Stimulated activated CD8-positive, alpha-beta memory T cell treated with anti-CD3 and anti-CD28 coated beads, Interleukin-2, amount 100 ng/mL, for 1 hour (primary cell): ENCODE results near the gene PHACTR2.
"Not testable (repeated sequence)": the region's sequence is repeated elsewhere in the genome, so short reads cannot be mapped to it uniquely, and the experiment has no call there.

ENCODE experiments used
- DNase-seq, 2 donors: peaks; one replicate each; pipeline ENCODE4 v3.0.0-alpha.2; 2020; ENCODE audit warnings: low read depth in 2 of 2

The PHACTR2 gene

DNA sequence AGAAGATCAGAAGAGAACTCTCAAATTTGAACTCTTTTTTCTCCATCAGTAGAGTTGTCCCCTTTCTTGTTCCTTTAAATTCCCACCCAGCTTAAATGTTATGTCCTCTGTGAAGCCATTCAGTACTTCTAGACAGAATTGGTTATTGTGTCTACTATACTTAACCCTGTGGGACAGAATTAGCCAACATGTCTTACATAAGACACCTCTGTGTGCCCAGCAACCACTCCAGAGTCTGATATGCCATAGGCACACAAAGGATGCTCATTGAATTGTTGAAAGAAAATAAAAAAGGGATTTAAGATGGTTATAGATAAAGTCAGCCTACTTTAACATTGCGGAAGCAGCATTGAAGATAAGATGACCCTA is 88.4 kb downstream of the PHACTR2 start:
- DNase-seq, result no peak

DNA sequence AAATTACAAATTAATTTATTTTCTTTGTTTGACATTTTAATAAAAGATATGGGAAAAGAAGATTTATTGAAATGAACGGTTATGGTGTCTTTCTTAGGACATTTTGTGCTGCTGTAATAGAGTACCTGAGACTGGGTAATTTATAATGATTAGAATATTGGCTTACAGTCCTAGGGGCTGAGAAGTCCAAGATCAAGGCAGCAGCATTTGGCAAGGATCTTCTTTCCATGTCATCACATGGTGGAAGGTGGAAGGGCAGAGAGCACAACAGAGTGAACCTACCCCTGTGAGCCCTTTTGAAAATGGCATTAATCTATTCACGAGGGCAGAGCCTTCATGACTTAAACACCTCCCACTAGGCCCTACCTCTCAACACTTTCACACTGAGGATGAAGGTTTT is 89.7 kb downstream of the PHACTR2 start:
- DNase-seq, result no peak

DNA sequence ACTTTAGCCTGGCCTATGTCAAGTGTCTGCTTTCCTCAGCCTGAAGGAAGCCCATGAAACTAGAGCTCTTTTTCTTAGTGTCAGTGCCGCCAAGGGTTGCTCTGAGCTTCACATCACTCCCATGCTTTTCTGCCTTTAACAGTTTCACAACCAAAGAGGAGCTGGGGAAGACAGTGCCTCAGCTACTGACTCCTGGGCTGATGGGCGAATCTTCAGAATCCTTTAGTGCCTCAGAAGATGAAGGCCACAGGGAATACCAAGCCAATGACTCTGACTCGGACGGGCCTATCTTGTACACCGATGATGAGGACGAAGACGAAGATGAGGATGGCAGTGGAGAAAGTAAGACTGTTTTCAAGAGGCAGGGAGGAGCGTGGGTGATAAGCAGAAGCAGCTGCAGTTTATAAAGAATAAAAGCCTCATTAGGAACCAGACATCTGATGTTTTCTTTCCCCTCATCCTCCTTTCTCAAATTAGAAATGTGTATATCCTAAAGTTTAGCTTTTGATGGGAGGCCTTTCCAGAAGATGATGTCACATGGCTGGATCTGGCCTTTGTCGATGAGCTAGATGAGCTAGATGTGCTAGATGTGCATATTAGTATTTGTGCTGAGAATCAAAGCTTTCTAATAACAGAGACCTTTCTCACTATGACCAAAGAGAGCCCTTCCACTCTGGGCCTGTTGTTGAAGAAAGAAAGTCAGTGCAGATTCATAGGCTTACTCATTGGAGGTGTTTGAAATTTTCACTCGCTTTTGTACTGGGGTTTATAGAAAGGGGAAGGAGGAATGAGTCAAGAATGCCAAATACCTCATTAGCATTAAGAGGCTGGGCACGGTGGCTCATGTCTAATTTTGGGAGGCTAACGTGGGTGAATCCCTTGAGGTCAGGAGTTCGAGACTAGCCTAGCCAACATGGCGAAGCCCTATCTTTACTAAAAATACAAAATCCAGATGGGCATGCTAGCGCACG is 94.6 kb downstream of the PHACTR2 start:
- no peak for DNase-seq

DNA sequence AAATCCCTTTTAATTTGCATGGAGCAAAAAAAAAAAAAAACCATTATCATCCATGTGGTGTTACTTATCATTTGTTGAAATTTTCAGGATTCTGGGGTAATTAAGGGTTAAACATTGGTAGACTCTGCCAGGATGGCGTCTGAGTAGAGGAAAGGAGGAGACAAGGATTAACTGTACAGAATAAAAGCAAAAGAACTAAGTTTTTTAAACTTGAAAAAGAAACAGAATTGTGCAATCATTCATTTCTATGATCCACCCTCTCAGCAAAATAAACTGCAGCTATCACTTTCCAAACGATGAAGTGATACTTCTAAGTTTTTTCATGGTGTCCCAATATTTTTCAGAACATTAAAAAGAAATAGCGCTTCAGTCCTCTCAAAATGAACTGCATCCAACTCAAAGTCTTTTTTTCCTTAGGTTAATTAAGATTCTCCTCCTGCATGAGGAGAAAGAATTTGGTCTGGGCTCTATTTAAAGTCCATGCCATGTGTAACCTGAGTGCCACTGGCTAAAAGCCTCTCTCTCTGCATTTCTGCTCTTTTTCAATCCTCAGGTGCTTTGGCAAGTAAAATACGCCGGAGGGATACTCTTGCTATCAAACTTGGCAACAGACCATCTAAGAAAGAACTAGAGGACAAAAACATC is 95.9 kb downstream of the PHACTR2 start:
- DNase-seq, result no peak

DNA sequence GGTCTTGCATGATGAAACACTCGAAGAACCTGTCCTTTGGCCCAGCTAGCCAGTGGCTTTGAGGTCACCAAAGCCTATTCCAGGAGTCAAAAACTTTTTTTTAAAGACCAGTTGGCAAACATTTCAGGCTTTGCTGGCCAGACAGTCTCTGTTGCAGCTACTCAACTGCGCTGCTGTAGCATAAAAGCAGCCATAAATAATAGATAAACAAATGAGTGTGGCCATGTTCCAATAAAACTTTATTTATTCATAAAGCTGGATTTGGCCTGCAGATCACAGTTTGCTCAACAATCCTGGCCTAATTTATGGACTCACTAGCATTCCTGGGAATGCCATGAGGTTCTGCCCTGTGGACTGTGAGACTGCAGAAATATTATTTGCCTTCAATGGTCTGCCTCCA is 96.6 kb downstream of the PHACTR2 start:
- no peak for DNase-seq

DNA sequence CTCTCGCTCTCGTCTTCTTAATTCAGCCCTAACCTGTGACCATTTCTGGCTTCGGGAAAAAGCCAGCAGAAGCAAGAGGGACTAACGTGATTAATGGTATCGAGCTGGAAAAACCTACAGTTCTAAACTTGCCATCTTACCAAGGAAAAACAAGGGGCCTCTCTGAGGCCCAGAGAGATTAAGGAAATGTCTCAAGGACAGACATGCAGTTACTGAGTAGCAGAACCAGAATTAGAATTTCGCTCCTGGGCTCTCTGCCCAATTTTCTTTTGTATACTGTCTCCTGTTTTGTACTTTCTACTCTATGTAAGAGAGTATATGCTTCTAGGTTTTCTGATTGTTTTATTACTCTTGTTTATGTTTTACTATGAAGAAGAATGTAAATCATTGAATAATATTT is 97.6 kb downstream of the PHACTR2 start:
- DNase-seq, result no peak

DNA sequence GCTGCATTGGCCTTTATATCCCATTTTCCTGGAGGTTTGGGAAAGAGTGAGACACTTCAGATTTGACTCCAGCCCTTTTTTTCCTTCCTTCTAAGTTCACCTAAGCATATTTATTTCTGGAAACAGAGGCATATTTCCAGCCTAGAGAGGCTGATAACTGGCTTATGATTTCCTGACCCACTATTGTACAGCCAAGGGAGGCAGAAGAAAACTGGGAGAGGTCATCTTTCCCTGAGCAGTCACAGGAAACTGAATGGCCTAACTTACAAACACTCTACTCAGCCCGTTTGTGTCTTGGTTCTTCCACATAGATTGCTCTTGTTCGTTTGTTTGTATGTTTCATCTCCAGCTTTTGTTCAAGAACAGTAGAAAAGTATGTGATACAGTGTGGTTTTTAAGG is 101.2 kb downstream of the PHACTR2 start:
- DNase-seq, result no peak

DNA sequence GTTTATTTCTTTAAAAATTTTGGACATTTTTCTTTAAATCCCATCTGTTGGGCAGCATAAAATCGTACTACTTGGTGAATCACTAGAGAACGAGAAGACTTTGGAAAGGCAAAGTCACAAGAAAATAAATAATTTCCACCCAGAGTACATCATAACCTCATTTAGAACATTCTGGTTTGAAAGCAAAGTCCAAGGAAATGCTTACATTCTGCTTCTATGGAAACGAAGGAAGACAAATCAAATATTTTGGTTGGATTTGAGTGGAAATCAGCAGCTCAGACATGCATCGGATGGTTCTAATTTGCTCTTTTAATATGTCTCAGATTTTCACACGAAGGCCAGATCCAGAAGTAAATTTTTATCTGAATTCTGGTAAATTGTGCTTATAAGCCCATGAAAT is 104.7 kb downstream of the PHACTR2 start:
- no peak for DNase-seq

DNA sequence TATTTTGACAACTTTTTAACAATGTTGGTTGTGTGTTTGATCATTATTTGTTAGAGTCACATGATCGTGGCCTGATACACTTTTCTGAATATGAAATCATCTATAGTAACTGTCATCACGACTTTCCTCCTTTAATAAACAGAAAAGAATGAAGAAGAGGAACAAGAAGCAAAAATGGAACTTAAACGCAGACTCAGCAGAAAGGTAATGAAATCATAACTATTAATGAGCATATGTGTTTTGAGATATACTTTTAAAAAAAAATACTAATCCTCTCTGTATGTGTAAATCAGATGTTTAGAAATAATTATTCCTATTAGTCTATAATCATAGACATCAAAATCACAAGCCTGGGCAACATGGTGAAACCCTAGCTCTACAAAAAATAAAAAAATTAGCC is 105.3 kb downstream of the PHACTR2 start:
- DNase-seq, result no peak

DNA sequence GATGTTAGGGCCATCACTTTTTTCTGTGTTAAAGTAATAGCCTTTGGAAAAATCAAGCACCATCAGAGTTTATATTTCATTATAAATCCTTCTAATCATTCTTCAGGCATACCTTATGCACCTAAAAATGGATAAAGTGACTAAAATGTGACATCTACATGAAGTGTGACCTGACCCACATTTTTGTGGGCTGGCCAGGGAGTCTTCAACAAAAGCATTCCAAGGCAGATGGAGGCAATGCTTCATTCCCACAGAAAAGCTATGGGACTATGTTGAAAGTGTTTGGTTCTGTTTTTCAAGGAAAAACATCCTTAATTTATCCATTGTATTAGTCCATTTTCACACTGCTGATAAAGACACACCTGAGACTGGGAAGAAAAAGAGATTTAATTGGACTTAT is 106.6 kb downstream of the PHACTR2 start:
- no peak for DNase-seq

DNA sequence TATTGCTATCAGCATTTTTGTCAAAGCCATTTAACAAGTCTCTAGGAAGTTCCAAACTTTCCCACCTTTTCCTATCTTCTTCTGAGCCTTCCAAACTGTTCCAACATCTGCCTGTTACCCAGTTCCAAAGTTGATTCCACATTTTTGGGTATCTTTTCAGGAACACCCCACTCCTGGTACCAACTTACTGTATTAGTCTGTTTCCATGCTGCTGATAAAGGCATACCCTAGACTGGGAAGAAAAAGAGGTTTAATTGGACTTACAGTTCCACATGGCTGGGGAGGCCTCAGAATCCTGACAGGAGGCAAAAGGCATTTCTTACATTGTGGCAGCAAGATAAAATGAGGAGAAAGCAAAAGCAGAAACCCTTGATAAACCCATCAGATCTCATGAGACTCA is 108.6 kb downstream of the PHACTR2 start:
- not testable (repeated sequence) for DNase-seq

DNA sequence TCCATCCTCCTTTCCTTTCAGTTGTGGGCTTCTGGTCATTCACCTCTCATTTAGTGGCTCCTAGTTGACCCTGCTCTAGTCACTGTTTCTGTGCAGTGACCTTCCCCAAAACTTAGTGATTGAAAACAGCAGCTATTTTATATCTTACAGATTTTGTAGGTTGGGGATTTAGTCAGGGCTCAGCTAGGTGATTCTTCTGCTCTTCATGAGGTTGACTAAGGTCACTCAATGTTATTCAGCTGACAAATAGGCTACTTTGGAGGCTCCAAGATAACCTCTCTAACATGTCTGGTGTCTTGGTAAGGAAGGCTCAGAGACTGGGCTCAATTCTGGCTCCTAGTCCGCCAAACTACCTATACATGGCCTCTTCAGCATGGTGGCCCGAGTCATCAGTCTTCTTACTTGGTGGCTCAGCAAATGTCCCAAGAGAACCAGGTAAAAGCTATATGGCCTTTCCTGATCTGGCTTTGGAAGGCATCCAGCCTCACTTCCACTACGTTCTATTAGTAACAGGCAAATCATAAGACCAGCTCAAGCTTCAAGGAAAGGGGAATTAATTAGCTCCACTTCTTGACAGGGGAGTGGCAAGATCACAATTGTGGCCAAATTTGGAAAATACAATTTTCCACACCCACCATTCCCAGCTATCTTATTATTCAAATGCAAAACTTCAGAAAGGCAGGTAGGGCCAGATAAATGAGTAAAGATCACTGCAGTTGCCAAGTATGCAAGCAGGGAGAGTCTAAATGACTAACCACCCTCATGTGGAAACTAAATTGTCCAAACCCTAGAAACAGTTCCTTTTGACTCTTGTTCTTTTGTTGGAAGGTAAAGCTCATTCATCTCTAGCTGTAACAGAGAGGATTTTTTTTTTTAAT is 114.9 kb downstream of the PHACTR2 start:
- DNase-seq, result no peak

DNA sequence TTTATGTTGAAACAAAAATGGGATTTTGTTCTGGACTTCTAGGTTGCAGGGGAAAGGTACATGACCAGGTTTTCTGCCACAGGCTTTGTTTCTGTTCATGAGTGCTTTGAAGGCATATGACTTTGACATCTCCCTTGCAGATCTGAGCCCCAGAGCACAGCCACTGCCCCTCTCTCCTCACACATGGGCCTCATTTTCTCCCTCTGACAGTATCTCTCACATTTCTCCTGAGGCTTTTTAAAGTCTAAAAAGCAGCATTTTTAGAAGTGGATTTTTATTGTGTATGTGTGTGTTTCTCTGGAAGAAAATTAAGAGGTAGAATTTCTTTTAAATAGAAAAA is 115.5 kb downstream of the PHACTR2 start:
- DNase-seq, result no peak

DNA sequence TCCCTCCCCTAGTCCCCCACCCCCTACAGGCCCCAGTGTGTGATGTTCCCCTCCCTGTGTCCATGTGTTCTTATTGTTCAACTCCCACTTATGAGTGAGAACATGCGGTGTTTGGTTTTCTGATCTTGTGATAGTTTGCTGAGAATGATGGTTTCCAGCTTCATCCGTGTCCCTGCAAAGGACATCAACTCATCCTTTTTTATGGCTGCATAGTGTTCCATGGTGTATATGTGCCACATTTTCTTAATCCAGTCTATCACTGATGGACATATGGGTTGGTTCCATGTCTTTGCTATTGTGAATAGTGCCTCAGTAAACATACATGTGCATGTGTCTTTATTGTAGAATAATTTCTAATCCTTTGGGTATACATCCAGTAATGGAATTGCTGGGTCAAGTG is 118.8 kb downstream of the PHACTR2 start:
- not testable (repeated sequence) for DNase-seq

DNA sequence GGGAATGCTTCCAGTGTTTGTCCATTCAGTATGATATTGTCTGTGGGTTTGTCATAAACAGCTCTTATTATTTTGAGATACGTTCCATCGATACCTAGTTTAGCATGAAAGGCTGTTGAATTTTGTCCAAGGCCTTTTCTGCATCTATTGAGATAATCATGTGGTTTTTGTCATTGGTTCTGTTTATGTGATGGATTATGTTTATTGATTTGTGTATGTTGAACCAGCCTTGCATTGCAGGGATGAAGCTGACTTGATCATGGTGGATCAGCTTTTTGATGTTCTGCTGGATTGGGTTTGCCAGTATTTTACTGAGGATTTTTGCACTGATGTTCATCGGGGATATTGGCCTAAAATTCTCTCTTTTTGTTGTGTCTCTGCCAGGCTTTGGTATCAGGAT is 120.7 kb downstream of the PHACTR2 start:
- DNase-seq, result not testable (repeated sequence)

DNA sequence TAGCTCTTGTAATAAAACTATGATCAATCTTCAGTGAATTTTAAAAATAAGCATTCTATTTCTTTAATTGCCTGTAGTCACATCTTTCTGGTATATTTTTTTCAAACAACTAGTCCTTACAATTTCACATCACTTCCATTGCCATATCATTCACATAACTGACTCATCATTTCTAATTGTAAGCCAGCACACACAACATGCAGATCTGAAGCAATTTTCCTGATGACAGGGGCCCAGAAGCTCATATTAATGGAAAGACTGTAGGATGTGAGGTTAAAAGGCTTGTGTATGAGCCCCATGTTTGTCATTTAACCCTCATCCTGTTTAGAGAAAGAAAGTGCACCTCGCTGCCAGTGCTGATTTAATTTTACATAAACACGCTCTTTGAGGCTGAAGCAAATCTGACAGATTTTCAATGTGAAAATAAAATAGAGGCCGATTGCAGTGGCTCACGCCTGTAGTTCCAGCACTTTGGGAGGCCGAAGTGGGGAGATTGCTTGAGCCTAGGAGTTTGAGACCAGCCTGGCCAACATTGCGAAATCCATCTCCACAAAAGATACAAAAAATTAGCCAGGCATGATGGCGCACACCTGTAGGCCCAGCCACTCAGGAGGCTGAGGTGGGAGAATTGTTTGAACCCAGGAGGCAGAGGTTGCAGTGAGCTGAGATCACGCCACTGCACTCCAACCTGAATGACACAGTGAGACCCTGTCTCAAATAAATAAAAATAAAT is 125.2 kb downstream of the PHACTR2 start:
- no peak for DNase-seq

DNA sequence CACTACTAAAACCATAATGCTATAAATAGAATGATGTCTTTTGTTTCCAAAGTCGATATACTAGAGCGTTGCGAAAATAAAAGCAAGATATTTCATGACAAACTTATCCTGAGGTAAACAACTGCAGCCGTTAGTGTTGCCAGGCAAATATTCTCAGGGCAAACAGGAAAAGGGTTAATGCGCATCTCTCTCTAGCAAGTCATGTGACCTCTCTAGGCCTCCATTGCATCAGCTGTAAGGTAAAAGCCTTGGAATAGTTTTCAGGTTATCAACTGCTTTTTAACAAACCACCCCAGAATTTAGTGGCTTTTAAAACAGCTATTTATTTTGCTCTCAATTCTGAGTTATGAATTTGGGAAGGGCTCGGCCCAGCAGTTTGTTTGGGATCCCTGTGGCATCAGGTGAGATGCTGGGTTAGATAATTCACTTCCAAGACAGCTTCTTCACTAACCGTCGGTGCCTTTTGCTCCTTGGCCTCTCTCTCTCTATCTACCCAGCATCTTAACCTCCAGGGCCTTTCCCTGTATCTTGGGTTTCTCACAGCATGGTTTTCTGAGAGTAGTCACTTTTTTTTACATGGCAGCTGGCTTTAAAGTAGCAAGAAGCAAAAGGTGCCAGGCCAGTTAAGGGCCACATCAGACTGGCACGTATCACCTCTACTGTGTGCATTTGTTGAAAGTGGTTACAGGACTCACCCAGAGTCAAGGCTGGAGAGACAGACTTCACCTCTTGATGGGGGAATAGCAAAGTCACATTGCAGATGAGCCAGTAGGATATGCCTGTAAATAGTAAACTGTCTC is 126.2 kb downstream of the PHACTR2 start:
- DNase-seq, result no peak

DNA sequence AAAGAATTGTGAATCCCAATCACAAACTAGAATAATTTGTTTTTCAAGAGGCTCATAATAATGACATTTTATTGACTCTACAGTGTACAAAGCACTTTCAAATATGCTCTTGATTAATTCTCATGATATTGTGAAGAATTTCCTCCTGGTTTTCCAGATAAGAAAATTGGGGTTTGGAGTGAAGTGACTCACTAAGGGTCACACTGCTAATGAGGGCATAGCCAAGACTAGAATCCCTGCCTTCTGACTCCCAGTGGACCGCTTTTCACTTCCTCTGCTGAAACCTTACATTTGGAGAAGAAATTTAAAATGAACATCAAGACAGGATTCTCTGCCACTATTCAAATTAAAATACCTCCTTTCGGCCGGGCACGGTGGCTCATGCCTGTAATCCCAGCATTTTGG is 127.1 kb downstream of the PHACTR2 start:
- no peak for DNase-seq

DNA sequence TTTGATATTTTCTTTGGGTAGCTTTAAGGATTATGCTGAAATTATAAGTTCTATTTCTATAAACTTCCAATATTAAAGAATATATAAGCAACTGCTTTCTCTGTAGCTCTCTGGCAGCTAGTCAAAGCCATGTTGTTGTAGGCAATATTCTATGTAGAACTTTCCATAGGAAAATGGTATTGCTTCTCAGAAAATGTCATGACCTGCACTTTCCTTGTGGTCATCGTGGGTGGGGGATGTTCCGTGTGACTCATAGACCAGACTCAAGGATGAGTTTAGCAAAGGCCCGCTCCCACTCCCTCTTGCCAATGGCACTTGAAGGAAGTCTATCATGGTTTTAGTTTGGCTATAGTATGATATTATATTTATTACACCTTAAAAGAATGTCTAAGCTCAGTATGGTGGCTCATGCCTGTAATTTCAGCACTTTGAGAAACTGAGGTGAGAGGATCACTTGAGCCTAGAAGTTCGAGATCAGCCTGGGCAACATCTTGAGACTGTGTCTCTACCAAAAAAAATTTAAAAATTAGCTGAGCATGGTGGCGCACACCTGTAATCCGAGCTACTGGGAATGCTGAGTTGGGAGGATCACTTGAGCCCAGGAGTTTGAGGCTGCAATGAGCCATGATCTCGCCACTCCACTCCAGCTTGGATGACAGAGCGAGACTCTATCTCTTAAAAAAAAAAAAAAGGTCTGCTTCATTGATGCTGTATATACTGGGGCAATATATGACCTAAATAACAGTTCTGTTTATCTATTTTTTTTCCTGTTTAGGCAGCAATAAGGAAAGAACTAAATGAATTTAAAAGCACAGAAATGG is 128.7 kb downstream of the PHACTR2 start:
- peak in 1 of 2 donors; percentile 4 for DNase-seq
